HG03139 (cell line): ENCODE measurements around the gene ZNF385A.

Experiments used
- ATAC-seq: cut with Tn5 transposase; IDR thresholded peaks from one replicate; pipeline ENCODE4 v1.9.1; 2021; ENCODE audit not compliant: unreplicated experiment

Gene ZNF385A

DNA sequence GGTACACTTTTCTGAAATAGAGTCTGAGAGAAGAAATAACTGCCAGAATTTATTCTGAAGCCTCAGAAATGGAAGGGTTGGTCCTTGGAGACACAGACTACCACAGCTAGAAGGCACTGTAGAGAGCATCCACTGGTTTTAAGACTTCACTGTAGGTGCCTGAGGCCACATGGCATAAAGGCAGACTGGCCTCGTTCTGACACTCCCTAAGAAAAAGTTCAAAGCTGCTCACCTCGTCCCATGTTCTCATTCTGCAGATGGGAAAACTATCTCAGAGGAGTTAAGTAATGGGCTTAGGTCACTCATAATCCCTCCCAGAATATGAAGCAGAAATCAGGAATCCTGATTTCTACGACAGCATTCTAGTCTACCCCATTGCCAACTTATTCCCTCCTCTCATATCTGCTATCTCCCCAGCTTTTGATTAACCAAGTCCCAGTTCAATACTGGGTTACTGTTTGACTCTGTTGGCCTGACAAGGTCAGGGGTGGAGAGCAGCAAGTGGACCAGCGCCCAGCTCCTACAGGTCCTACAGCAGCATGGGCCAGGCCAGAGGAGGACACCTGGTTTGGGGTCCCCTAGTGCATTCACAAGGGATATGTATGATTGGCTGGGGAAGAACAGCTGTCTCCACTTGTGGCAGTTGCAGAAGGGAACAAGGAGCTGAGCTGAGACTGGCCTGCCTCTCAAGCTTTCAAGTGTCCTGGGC is 30.8 kb upstream of the ZNF385A start:
- ATAC-seq = no peak

DNA sequence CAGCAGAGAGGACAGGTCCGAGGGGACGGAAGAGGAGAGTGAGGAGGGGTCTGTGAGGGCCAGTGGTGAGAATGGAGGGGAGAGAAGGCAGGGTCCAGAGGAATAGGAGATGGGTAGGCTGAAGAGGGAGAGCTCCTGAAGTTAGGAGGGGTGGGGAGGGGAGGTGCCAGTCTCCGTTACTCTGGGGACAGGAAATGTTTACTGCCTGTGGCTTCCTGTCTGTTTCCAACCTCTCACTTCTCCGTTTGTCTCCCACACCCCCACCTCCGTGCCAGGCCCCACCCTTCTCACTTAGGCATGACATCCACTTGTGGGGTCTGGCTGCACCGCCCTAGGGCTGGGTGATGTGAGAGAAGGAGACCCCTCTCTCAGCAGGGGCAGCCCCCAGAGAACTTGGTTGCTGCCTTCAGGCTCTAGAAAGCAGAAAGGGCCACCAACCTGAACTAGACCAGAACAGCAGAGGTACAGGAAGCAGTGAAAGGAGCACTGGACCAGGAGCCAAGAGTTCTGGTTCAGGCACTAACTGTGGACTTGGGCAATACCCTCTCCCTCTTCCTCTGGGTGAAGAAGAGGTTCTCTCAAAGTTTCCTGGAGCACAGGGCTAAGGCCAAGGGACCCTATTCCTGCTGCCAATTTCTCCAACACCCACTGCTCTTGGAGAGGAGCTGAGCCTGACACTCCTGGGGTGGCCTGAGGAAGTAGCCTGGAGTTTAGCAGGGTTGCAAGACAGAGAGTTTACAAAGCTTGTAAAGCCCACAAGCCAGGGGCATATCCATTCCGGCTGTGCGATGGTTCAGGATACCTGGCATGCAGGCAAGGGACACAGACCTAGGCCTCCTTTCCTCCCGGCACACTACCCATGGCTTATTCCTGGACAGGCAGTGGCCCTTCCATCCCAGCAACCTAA is 29.0 kb upstream of the ZNF385A start:
- peak; percentile 66 for ATAC-seq

DNA sequence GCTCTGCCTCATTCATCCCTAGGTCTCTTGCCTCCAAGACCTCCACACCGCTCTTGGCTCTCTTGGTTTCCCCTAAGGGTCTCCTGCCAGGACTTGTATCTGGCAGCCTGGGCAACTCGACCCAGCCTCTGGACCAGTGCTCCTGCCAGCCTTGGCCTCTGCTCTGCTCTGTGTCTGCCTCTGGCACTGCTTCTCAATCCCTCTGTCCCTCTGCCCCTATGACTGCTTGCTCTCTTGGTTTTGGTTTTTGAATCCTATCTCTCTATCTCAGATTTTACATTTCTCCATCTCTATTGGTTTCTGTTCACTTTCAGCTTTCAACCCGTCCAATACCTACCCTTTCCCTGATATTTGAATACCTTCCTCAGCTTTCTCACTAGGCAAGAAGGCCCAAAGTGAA is 28.3 kb upstream of the ZNF385A start:
- no peak for ATAC-seq

DNA sequence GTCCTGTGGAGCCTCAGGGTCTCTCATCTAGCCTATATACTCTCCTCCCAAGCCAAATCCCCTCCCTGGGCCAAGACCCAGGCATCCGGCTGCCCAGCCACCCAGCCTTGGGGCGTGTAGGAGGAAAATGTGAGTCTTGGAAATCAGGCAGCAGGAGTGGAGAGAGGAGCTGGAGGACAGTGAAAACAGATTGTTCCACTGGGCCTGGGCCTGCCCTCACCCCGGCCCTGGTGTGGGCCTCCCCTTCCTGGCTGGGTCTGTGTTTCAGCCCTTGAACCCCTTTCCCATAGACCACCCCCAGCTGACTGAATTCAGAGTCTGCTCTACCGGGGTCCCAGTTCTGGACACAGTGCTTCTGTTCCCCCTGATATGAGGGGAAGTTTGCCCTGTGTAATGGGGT is 27.8 kb upstream of the ZNF385A start:
- ATAC-seq = no peak

DNA sequence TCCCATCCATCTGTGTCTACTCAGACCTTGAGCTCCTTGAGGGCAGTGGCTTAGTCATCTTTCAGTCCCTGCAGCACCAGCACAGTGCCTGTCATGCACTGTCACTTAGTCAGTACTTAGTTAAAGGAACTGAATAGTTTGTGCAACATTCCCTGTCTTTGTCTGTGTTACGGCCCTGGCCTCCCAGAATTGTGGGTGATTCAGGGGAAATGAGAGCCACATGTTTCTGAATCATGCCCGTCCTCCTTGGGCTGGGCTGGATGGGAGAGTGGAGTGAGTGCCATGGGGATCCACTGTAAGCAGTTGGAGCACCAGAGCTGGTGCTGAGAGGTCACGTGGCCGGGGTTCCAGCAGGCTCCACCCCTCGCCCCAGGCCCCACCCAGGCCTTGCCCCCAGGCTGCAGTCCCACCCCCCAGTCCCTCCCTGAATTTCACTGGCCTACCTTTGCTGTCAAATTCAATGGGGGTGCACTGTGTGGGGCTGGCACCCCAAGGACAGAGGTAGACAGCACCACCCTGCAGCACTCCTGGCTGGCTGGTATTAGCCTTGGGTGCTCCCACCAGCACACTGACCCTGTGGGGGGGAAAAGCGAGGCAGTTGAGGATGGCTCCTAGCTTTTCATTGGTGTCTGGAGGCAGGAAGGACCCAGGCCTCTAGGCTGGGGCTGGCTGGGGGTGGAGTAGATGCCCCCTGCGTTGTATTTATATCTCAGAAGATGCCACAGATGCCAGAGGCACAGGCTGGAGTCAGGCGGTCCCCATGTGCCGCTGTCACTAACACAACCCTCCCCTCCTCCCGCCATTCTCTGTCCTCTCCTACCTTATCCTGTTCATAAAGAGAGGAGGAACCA is 27.1 kb upstream of the ZNF385A start:
- ATAC-seq = no peak

DNA sequence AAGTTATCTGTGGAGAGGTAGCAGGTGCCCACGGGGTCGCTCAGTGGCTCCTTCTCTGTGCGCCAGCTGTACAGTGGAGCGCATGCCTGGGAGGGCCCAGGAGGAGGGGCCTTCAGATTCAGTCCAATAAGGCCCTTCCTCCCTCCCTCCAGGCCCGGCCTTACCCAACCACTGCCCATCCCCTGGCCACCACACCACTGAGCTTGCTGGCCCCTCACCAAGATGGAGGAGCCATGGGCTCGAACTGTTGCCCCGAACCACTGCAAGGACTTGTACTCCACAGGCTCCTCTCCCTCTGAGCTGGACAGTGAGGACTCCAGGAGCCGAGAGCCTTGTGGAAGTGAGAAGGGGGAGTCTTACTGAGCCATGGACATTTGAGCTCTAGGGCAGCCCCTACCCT is 24.7 kb upstream of the ZNF385A start:
- ATAC-seq = no peak

DNA sequence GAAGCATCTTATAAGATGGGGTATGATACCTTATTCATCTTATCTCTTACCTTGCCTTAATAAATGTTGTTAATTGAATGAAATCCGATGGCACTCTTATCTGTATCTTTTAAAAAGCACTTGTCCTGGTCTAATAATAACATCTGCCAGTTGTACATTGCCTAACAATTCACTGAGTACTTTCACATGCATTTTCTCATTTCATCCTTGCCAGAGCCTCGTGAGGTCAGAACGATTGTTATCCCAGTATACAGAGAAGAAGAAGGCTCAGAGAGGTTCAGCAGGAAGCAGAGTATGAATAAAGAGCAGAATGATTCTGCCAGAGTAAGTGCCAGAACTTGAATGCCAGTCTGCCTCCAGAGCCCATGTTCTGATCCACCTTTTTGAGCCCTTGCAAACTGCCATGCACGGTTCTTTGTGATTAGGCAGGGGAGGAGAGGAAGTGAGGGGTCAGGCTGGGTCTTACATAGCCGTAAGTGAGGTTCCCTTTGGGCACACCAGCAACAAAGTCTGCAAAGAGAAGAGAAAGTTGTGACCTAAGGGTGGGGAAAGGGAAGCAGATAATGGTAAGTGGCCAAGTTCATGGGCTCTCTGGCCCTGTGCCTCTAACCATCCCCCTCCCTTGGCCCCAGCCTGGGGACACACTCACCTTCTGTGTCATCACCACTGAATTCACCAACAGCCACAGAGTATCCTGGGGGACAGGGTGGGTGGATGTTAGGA is 22.8 kb upstream of the ZNF385A start:
- no peak for ATAC-seq

DNA sequence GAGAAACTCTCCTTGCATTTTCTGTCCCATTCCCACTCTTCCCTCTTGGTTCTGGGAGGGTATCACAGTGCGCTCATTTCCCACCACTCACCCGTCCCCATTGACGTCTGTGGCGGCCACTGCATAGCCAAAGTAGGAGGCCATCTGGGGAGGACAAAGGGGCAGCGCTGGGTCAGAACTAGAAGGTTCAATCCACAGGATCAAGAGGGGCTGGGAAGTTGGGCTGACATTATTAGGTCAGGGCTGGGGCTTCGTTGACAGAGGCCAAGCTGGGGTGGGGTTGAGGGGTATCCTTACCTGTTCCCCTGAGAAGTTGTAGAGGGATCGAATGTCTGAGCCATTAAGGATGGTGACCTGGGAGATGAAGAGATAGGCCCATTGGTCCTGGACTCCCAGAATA is 21.0 kb upstream of the ZNF385A start:
- ATAC-seq = no peak

DNA sequence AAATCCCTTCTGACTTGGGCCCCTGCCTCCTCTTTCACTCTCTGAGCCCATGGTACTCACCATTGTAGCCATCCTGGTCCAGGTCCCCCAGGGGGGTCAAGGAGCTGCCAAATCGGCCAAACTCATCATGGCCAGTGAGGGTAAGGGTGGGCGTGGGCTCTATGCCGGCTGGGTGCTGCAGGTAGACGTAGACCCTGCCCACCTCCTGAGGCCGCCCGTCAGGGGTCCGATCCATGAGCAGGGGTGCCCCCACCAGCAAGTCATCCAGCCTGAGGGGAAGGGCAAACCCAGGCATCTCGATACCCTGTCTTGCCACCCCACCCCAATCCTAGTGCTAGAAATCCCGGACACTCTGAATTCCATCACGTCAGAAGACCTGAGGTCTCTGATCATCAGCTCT is 20.6 kb upstream of the ZNF385A start:
- ATAC-seq = no peak

DNA sequence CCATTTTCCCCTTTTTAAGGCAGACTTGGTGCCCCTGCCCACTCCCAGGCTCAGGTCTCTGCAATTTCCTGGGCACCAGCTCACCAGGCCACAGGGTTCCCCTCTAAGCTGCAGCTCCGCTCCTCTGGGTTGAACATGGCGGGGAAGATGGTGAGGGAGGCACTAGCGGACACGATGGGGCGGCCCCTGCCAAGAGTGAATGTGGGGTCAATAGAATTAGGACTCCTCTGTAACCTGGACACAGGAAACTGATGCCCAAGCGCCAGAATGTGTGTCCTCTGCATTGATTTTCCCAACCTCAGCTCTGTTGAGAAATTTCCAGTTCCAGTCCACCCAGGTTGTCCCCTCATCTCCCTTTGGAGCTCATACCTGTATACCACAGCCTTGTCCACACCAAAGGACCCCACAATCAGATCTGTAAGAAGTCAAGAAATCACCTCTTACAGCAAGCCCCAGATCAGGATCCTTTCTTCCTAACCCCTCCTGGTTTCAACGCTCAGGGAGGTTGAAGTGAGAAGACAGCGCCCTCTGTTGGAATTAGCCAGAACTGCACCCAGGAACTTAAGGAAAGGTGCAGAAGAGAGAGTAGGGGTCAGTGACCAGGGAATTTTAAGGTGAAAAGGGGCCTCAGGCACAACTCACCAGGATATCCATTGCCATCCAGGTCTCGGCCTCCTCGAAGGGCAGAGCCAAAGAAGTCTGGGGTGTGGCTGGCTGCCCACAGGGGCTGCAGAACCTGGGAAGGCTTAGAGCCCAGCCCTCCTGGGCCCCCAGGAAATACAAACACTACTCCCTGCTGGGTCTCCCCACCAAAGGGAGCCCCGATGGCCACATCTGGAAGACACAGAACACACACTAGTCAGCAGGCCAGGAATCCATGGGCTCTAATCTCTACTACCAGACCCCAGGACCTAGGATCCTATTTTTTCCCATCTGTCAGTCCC is 19.8 kb upstream of the ZNF385A start:
- no peak for ATAC-seq

DNA sequence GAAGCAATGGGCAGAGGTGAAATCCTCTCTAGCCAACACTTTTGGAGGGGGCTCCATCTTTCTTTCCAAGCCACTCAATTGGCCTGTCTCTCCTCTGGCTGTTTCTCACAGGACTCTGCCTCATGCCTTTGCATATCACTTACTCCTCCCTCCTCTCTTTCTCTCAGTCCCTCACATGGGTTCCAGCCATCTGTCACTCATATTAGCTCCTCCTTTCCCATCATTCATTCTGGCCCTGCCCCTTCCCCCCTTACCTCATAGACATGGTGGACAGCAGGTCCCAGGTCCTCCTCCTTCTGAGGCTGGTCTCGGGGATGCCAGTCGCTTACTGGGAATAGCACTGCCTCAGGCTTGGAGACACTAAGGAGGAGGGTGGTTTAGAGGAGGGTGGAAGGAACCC is 16.6 kb upstream of the ZNF385A start:
- ATAC-seq = no peak

DNA sequence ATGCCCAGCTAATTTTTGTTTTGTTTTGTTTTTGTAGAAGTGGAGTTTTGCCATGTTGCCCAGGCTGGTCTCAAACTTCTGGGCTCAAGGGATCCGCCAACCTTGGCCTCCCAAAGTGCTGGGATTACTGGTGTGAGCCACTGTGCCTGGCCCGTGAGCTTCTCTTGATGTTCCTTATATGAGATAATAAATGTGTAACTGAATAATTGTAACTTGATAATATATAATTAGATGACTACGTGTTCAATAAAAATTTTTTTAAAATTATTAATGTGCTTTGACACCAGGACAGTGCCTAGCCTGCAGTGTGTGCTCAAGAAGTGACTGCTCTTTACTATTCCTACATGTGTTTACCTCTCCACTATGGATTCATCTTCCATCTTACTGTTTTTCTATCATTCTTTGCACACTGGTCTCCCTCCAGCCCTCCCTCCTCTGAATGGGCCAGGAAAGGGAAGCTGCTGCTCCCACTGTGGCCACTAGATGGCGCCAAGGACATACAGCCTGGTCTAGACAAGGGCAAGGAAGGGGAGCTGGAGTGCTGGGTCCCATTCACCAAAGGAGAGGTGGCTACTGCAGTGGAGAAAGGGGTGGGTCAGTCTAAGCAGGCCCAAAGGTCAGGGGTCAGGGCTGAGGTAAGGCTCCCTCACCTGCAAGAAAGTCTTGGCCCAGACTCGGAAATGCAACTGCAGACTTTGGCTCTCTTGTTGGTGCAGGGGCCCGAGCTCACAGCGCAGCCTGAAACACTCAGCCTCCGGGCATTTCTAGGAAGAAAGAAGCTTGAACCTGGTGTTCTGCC is 14.7 kb upstream of the ZNF385A start:
- ATAC-seq = no peak

DNA sequence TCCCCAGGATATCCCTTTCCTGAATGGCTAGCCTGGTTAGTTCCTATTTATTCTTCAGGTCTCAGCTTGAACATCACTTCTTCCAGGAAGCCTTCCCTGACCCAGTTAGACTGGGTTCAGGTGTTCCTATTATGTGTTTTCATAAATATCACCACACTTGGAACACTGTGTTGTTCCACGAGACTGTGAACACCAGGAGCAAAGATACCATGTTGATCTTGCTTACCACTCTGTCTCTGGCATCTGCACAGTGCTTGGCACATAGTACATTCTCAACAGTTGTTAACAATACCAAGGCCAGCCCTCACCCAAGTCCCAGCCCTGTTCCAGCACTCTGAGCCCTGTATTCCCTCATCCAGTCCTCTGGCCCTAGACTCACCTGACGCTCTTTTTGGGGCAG is 13.7 kb upstream of the ZNF385A start:
- no peak for ATAC-seq

DNA sequence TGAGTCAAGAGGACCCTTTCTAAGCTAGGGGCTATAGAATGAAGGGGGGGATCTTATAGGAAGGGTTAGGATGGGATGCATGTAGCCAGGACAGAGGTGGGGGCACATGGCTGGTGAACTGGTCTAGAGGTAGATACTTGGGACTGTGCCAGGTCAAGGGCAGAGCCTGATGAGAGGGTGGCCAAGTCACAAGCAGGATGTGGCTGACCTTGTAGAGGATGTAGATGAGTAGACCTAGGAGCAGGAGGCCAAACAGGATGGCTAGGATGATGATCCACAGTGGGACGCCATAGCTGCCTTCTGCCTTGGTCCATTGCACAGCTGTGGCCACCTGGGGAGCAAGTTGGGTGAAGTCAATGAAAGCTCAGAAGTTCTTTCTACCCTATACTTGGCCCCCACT is 12.6 kb upstream of the ZNF385A start:
- ATAC-seq = no peak

DNA sequence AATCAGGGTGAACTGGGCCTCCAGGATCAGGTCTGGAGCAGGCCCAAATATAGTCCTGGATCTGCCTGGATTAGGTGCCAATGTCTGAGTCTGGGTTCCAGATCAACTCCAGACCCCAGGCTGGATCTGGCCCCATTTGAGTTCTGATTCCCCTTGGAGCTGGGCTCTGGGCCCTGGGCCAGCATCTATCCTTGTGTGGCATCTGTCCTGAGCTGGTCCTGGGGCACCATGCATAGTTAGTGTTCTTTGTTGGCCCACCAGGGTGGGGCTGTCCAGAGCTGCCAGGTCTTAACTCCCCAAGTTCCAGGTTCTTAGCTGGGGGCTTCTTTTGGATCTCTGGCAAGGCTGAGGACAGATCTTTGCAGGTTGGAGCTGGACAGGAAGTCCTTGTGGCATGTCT is 11.0 kb upstream of the ZNF385A start:
- ATAC-seq = no peak

DNA sequence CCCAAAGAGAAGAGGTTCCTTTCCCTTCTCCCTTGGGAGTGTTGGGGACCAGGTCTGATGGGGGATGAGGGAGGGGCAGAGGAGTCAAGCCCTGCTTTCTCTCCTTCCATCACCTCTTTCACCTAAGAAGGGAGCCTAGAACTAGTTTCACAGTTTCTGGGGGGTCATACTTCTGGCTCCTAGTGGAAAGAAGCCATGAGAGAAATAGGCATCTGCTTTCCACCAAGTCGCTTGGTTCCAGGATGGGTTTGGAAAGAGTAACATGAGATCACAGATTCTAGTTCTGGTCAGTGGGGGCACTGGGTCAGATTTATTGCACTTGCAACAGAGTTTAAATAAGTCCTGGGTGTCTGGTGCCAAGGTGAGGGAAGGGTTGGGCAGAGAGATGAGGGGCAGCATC is 10.5 kb upstream of the ZNF385A start:
- no peak for ATAC-seq

DNA sequence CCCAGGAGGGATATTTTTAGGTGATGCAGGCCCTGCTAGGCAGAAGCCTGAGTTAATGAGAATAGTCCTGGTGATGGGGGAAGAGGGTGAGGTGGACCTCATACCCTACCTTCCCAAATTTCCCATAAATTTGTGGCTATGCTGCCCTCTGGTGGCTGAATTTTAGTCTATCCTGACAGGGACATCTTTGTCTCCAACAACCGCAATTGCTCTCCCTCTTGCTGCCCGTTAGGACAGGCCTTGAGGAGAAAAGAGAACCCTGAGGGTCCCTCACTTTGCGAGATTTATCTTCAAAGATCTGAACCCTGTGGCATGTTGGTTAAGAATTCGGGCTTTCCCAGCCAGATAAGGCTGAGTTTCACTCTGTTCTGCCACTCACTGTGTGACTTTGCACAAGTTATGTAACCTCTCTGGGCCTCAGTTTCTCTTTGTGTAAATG is 9.8 kb upstream of the ZNF385A start:
- ATAC-seq = no peak

DNA sequence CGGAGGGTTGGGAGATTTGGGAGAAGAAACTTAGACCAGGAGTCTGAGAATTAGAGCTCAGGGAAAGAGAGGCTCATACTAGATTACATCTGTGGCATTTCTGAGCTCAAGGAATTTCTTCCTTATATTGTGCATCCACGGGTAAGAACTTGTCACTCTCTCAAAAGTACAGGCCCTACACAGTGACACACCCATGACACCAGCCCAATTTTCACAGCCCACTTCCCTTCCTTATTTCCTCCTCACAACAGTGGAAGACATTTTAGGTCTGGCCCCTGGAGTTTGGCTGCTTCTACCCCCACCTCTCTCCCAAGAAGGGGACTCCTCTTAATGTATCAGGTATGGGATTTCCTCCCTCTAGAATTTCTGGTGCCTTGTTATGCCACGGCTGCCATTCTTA is 9.2 kb upstream of the ZNF385A start:
- ATAC-seq = no peak

DNA sequence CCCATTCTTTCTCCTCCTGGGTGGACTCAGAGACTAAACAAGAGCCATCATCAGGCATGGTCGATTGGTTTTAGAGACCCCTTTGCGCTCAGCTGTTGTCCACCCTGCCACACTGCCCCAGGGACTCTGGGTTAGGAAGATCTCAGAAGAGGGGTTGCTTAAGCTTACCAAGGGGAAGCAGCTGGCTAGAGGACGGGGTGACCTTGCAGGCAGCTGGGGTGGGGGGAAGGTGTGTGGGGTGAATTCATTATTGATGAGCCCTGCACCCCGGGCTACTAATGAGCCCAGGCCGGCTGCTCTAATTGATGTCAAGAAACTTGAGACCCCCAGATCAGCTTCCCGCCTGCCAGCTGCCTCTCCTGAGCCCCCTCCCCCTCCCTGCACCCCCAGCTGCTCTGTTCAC is 8.7 kb upstream of the ZNF385A start:
- no peak for ATAC-seq
